NT2/D1 (cell line): Measurements from ENCODE around the gene PPFIBP1.
A peak's percentile ranks its signal among the peaks of the same experiment; 100 is the strongest.

Experiments
- DNase-seq: peaks from one replicate; pipeline ENCODE4 v3.0.0-alpha.2; 2011; ENCODE audit warnings: low read depth, low spot score
- H3K27me3 ChIP-seq: 2 replicates; pipeline ENCODE4 v1.6.0; 2011; ENCODE audit warnings: mild to moderate bottlenecking; ENCODE audit not compliant: insufficient read length, insufficient read depth
- H3K36me3 ChIP-seq: 2 replicates; pipeline ENCODE4 v1.6.1; 2011; ENCODE audit warnings: mild to moderate bottlenecking, low read length, mixed read lengths; ENCODE audit not compliant: insufficient read depth, insufficient read length
- H3K4me1 ChIP-seq: 2 replicates; pipeline ENCODE4 v1.5.1; 2011; ENCODE audit not compliant: insufficient read depth, insufficient read length
- H3K4me3 ChIP-seq: 2 replicates; pipeline ENCODE4 v1.5.1; 2011; ENCODE audit warnings: low read depth; ENCODE audit not compliant: insufficient read length
- H3K9ac ChIP-seq: 2 replicates; pipeline ENCODE4 v1.6.0; 2011; ENCODE audit warnings: low read depth; ENCODE audit not compliant: insufficient read length
- H3K9me3 ChIP-seq: 2 replicates; pipeline ENCODE4 v1.5.1; 2011; ENCODE audit warnings: mild to moderate bottlenecking, low read length; ENCODE audit not compliant: insufficient read depth
- SUZ12 ChIP-seq: IDR thresholded peaks from 2 replicates; pipeline ENCODE4 v1.6.1; 2011; ENCODE audit not compliant: insufficient read length, insufficient read depth; ENCODE audit errors: extremely low read depth
- YY1 ChIP-seq: IDR thresholded peaks from 2 replicates; pipeline ENCODE4 v1.6.1; 2011; ENCODE audit not compliant: insufficient read length, insufficient read depth
- ZNF274 ChIP-seq: IDR thresholded peaks from 2 replicates; pipeline ENCODE4 v1.6.1; 2011; ENCODE audit warnings: mild to moderate bottlenecking, low read depth, low read length

Gene PPFIBP1

DNA sequence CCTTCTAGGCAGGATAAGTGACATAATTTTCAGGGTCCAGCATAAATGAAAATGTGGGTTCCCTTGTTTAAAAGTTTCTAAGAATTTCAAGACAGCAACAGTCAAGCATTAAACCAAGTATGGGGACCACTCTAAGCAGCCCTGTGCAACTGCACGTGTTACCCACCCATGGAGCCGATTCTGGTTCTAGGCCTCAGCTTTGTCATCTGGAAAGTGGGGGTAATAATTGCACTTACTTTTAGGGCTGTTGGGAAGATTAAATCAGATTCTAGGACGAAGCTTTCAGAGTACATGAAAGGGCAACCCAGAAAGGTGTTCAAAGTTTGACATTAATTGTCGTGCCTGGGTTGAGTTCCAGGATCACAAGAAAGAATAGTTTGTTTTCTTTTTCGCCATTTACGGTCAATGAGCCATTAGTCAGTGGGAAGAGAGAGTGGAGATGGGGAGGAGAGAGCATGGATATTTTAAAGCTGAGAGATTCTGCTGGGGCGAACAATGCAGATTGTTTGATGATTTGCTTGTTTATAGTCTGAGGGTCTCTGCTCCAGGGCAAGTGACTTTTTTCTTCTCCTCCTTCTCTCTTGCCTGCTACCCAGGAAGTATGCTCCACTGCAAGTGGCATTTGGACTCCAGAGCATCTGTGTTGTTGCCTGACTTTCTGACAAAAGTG is 10.7 kb upstream of the PPFIBP1 start:
- H3K27me3 ChIP-seq = no peaks in the 10 kb centered on the region
- H3K4me1 ChIP-seq = no peaks in the 10 kb centered on the region
- H3K4me3 ChIP-seq = no peak overlapping the region
- TF ChIP-seq ZNF274 (no peak), YY1 (no peak), SUZ12 (no peak)
- no peaks in the 10 kb centered on the region for H3K36me3 ChIP-seq
- no peak for DNase-seq
- no peaks in the 10 kb centered on the region for H3K9me3 ChIP-seq
- H3K9ac ChIP-seq = no peak overlapping the region

DNA sequence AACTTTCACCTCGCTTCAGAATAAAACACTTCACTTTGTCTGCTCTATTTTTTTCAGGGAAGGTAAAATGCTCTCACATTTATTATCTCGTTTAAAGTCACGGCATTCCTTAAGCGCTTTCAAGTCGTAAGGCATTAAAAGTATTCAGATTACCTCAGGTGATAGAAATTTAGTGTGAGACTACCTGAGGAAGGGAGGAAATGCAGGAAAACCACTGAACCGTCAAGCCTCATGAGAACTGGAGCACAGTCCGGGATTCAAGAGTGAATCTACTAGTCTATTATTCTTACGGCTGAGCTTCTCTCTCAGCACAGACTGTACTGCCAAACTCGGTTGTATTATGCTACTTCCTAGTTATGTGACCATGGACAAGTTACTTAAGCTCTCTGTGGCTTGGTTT is 8.3 kb upstream of the PPFIBP1 start:
- H3K27me3 ChIP-seq = no peaks in the 10 kb centered on the region
- no peak for DNase-seq
- H3K36me3 ChIP-seq = no peaks in the 10 kb centered on the region
- no peaks in the 10 kb centered on the region for H3K4me1 ChIP-seq
- H3K4me3 ChIP-seq = no peak overlapping the region
- no peak overlapping the region for H3K9ac ChIP-seq
- H3K9me3 ChIP-seq = no peaks in the 10 kb centered on the region
- TF ChIP-seq ZNF274 = no peak
- no peak for TF ChIP-seq YY1
- TF ChIP-seq SUZ12 = no peak

DNA sequence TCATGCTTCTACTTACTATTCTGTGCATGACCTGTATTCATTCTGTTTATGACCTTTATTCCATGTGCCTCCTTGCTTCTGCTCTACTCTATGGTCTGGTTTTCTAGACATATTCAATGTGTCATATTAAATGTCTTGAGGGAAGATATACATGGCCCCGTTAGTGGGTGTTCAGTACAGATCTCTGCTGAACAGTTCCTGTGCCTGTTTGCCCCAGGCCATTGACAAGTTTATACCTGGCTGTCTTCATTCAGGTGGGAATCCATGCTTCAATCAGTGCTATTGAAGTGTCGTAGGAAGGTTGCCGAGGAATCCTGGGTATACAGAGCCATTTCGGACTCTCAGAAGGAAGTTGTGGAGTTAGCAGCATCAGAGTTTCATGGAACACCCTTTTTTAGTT is 7.4 kb upstream of the PPFIBP1 start:
- TF ChIP-seq YY1 (no peak), SUZ12 (no peak), ZNF274 (no peak)
- Histone ChIP-seq H3K36me3 (no peaks in the 10 kb centered on the region), H3K9ac (no peak overlapping the region), H3K4me3 (no peak overlapping the region), H3K9me3 (no peaks in the 10 kb centered on the region), H3K27me3 (no peaks in the 10 kb centered on the region), H3K4me1 (peaks cover 4% of the 10 kb centered on the region)
- no peak for DNase-seq

DNA sequence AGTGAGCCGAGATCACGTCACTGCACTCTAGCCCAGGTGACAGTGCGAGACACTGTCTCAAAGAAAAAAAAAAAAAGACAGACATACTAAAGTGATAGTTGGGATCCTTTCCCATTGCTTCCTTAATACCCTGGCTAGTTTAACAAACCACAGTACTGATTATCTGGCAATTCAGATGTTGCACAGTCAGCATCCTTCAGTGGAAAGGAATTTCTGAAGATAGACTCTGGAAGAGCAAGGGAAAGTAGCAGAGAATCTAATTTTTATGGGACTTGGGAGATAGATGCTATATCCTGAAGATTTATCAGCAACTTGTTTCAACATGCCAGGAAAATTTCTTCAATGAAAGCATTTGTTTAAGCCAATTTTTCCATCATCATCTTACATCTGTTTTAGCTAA is 6.5 kb upstream of the PPFIBP1 start:
- no peaks in the 10 kb centered on the region for H3K9me3 ChIP-seq
- H3K4me3 ChIP-seq = no peak overlapping the region
- peaks cover 4% of the 10 kb centered on the region for H3K4me1 ChIP-seq
- DNase-seq = no peak
- H3K9ac ChIP-seq = no peak overlapping the region
- no peaks in the 10 kb centered on the region for H3K36me3 ChIP-seq
- no peaks in the 10 kb centered on the region for H3K27me3 ChIP-seq
- no peak for TF ChIP-seq ZNF274

DNA sequence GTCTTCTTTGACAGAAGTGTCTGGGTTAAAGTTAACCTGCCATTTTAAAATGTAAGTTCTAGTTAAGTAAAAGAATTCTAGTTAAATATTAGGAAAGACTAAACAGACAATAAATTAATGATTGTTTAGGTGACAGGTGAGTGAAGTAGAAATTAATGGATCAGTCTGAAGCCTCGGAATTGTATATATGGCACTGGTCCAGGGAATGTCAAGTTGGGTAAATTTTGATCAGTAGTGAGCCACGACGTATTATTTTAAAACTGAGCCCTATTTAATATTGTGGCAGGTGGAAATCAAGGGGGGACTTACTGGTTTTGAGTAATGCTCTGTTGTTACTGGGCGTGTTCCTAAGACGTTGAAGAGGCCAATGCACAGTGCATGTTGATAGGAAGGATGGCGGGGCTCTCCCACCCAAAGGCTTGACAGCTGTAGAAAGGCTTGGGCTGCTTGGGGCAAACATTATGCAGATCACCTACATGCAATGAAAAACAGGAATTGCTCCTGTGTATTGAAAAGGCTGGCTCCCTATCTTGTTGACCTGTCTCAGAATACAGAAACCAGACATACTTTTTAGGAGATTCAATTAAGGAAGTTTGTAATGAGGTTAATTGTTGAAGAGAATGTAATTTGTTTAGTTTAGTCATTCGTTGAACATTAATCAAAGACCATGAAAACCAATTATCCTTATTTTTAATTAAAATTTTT is 5.9 kb upstream of the PPFIBP1 start:
- no peak for DNase-seq
- no peak overlapping the region for H3K9ac ChIP-seq
- no peaks in the 10 kb centered on the region for H3K36me3 ChIP-seq
- TF ChIP-seq ZNF274 = no peak
- no peak for TF ChIP-seq YY1
- no peak for TF ChIP-seq SUZ12
- no peaks in the 10 kb centered on the region for H3K9me3 ChIP-seq
- no peaks in the 10 kb centered on the region for H3K27me3 ChIP-seq
- peaks cover 4% of the 10 kb centered on the region for H3K4me1 ChIP-seq
- H3K4me3 ChIP-seq = no peak overlapping the region

DNA sequence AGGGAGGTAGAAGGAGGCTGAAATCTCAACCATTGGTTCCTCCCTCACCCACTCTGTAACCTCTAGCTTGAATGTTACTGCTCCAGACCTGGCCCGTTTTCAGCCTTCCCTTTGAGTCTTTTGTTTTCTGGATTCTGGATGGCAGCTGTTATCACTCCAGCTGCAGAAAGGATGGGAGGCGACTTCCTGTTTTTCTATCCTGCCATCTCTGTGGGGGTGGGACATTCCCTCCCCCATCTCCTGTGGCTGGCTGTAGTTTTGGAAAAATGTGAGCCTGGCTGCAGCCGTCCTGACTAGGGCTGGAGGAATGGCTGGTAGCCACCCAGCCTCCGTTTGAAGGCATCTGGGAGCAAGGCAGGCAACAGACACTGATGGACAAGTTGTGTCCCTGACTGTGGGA is 2.9 kb upstream of the PPFIBP1 start:
- peak; percentile 66 for DNase-seq
- no peaks in the 10 kb centered on the region for H3K9me3 ChIP-seq
- peaks cover 4% of the 10 kb centered on the region for H3K4me1 ChIP-seq
- H3K36me3 ChIP-seq = no peaks in the 10 kb centered on the region
- no peak overlapping the region for H3K4me3 ChIP-seq
- no peak for TF ChIP-seq YY1
- no peak for TF ChIP-seq ZNF274
- TF ChIP-seq SUZ12 = no peak
- no peaks in the 10 kb centered on the region for H3K27me3 ChIP-seq
- no peak overlapping the region for H3K9ac ChIP-seq

DNA sequence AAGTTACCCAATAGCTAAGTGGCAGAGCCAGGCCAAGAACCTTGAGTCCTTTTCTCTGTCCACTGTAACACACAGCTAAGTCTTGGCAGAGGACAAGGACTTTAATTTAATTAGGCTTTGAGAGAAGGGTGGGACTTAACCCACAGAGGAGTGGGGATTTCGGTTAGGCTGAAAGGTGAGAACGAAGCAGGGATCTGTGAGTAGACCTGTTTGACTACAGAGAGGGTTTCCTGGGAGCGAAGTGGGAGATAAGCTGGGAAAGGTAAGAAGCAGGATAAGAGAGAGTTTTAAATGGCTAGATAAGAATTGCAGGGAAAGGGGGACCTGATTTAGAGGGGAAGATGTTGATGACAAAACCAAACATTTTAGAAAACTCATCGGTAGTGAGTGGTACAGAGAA is 2.0 kb upstream of the PPFIBP1 start:
- H3K36me3 ChIP-seq = peaks cover 3% of the 10 kb centered on the region
- H3K9me3 ChIP-seq = no peaks in the 10 kb centered on the region
- no peak for DNase-seq
- H3K4me3 ChIP-seq = no peak overlapping the region
- H3K9ac ChIP-seq = no peak overlapping the region
- TF ChIP-seq SUZ12 (no peak), ZNF274 (no peak), YY1 (no peak)
- H3K27me3 ChIP-seq = no peaks in the 10 kb centered on the region
- peaks cover 4% of the 10 kb centered on the region for H3K4me1 ChIP-seq

DNA sequence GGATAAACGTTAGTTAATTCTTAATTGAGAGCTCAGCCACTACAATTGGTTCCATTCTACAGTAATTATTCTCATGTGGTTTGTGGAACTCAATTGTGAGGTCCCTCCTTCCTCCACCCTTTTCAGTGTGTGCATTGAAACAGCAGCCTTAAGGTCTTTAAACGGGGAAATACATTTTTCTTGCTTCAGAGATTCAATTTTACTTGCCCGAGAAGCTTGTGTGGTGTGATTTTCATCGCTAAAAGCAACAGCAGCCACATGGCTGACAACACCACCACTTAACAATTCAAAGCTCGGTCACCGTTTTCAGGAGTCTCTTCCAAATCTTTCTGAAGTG is 733 bp upstream of the PPFIBP1 start:
- H3K9ac ChIP-seq = peak overlapping the region; percentile 87
- no peaks in the 10 kb centered on the region for H3K9me3 ChIP-seq
- no peaks in the 10 kb centered on the region for H3K27me3 ChIP-seq
- peaks cover 4% of the 10 kb centered on the region for H3K4me1 ChIP-seq
- TF ChIP-seq YY1 = no peak
- TF ChIP-seq SUZ12 = no peak
- no peak for TF ChIP-seq ZNF274
- no peak for DNase-seq
- H3K4me3 ChIP-seq = peak overlapping the region; percentile 86
- H3K36me3 ChIP-seq = peaks cover 8% of the 10 kb centered on the region
